ENCODE results near the gene ITPRID2.

DNA sequence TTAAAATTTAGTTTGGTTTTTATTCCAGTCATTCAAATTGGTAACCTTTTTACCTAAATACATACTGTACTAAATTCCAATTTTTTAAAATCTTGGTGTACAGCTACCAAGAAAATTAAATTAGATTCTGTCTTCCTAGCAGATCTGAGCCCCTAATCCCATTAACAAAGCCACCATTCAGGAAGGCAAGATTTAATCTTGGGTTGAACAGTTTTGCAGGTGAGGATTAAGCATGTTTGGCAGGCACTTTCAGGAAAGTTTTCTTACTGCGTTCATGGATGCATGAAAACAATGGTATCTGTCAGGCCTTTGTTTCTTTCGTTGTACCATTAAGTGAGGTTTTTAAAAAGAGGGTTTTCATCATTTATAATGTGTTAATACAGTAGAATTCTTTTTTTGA is 32.8 kb downstream of the ITPRID2 start:
- TF ChIP-seq, protein P1, sequence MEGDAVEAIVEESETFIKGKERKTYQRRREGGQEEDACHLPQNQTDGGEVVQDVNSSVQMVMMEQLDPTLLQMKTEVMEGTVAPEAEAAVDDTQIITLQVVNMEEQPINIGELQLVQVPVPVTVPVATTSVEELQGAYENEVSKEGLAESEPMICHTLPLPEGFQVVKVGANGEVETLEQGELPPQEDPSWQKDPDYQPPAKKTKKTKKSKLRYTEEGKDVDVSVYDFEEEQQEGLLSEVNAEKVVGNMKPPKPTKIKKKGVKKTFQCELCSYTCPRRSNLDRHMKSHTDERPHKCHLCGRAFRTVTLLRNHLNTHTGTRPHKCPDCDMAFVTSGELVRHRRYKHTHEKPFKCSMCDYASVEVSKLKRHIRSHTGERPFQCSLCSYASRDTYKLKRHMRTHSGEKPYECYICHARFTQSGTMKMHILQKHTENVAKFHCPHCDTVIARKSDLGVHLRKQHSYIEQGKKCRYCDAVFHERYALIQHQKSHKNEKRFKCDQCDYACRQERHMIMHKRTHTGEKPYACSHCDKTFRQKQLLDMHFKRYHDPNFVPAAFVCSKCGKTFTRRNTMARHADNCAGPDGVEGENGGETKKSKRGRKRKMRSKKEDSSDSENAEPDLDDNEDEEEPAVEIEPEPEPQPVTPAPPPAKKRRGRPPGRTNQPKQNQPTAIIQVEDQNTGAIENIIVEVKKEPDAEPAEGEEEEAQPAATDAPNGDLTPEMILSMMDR (IDR thresholded peaks at IDR 0.05): no peak
- no peak for TF ChIP-seq EZH2 (IDR thresholded peaks at IDR 0.05; ENCODE audit: borderline replicate concordance, insufficient read depth, low read depth, low read length, poor library complexity, severe bottlenecking)
